Tibial nerve (tissue), 4 donors: ENCODE data around the gene SPINK1.

ENCODE experiments used
- CTCF ChIP-seq, 5 experiments: fragments of 200-600 bp in 3 of 5; fragments of 450-650 bp in 2 of 5; sonication (generic) in 3 of 5; IDR thresholded peaks; one replicate each; pipeline ENCODE4 v1.5.1; 2016 to 2019; ENCODE audit warnings: antibody characterized with exemption in 5 of 5, mild to moderate bottlenecking in 3 of 5, moderate library complexity in 2 of 5
- EP300 ChIP-seq, 2 donors: sonication (generic); formaldehyde crosslinking; IDR thresholded peaks; one replicate each; pipeline ENCODE4 v1.6.1; 2017; ENCODE audit warnings: antibody characterized with exemption in 2 of 2, mild to moderate bottlenecking in 1 of 2
- POLR2A ChIP-seq, 2 donors: fragments of 450-650 bp; IDR thresholded peaks; one replicate each; pipeline ENCODE4 v1.6.1; 2017; ENCODE audit warnings: antibody characterized with exemption in 2 of 2, mild to moderate bottlenecking in 2 of 2, moderate library complexity in 2 of 2

- TF ChIP-seq EP300 (IDR thresholded peaks at IDR 0.05) (no peak), POLR2A (IDR thresholded peaks at IDR 0.05) (no peak), CTCF (IDR thresholded peaks at IDR 0.05) (peak; percentile 78 to 93 (median 88))
Observed at GRCh38 chr5:147822686-147823491, 8.6 kb downstream of the SPINK1 start.
